Osteocyte (in vitro differentiated cells): ENCODE measurements around the gene OTOP3. TPM values are rescaled to one million over a fixed set of nuclear protein-coding genes. Genes with fewer than 3 reads are reported as not detected.

Source experiments
- DNase-seq: peaks from one replicate; pipeline ENCODE4 v3.0.0; 2021; ENCODE audit warnings: mixed read lengths; ENCODE audit not compliant: unreplicated experiment; ENCODE audit errors: extremely low spot score
- H3K27ac Mint-ChIP-seq: one replicate; pipeline ENCODE4 v1.8.0; 2021; ENCODE audit warnings: mild to moderate bottlenecking, mixed read lengths; ENCODE audit not compliant: unreplicated experiment
- H3K27me3 Mint-ChIP-seq: one replicate; pipeline ENCODE4 v1.8.0; 2021; ENCODE audit warnings: mixed read lengths; ENCODE audit not compliant: unreplicated experiment
- H3K36me3 Mint-ChIP-seq: one replicate; pipeline ENCODE4 v1.8.0; 2021; ENCODE audit warnings: mixed read lengths; ENCODE audit not compliant: unreplicated experiment
- H3K4me1 Mint-ChIP-seq: one replicate; pipeline ENCODE4 v1.8.0; 2021; ENCODE audit warnings: mixed read lengths; ENCODE audit not compliant: unreplicated experiment
- H3K4me3 Mint-ChIP-seq: one replicate; pipeline ENCODE4 v1.8.0; 2021; ENCODE audit warnings: mild to moderate bottlenecking, moderate library complexity, mixed read lengths; ENCODE audit not compliant: unreplicated experiment
- H3K9me3 Mint-ChIP-seq: one replicate; pipeline ENCODE4 v1.8.0; 2021; ENCODE audit warnings: mixed read lengths; ENCODE audit not compliant: unreplicated experiment
- total RNA-seq: library from RNA; stranded (reverse); gene quantifications from 2 replicates; pipeline ENCODE4 v1.2.1, GENCODE V29; 2021
- TF ChIP-seq, protein P1 (sequence below): fragments of 200-600 bp; sonication (generic); IDR thresholded peaks from 2 replicates; pipeline ENCODE4 v1.5.0; 2021; ENCODE audit warnings: antibody characterized with exemption, mild to moderate bottlenecking, moderate library complexity

OTOP3 gene
- total RNA-seq, 1 donor from 2014 or later = not detected

DNA sequence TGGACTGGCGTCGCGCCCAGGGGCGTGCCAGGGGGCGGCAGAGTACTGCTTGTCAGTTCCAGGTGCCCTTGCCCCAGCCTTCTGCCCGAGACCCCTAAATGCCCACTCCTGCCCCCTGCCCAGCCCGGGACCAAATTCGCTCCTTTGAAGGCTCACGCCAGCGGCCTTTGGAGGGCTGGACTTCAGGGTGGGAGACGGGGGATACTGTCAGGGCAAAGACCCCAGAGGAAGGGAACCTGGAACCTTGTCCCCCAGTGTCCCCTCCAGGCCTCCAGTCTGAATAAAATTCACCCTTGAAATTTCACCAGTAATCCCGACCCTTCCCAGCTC lies 737 bp downstream of the OTOP3 start:
- TF ChIP-seq, protein P1, sequence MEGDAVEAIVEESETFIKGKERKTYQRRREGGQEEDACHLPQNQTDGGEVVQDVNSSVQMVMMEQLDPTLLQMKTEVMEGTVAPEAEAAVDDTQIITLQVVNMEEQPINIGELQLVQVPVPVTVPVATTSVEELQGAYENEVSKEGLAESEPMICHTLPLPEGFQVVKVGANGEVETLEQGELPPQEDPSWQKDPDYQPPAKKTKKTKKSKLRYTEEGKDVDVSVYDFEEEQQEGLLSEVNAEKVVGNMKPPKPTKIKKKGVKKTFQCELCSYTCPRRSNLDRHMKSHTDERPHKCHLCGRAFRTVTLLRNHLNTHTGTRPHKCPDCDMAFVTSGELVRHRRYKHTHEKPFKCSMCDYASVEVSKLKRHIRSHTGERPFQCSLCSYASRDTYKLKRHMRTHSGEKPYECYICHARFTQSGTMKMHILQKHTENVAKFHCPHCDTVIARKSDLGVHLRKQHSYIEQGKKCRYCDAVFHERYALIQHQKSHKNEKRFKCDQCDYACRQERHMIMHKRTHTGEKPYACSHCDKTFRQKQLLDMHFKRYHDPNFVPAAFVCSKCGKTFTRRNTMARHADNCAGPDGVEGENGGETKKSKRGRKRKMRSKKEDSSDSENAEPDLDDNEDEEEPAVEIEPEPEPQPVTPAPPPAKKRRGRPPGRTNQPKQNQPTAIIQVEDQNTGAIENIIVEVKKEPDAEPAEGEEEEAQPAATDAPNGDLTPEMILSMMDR = no peak
- peaks cover 1% of the 10 kb centered on the region for H3K36me3 Mint-ChIP-seq
- H3K4me1 Mint-ChIP-seq = no peaks in the 10 kb centered on the region
- peaks cover 63% of the 10 kb centered on the region for H3K27me3 Mint-ChIP-seq
- no peak overlapping the region for H3K4me3 Mint-ChIP-seq
- no peak for DNase-seq
- H3K9me3 Mint-ChIP-seq = no peaks in the 10 kb centered on the region
- no peak overlapping the region for H3K27ac Mint-ChIP-seq

DNA sequence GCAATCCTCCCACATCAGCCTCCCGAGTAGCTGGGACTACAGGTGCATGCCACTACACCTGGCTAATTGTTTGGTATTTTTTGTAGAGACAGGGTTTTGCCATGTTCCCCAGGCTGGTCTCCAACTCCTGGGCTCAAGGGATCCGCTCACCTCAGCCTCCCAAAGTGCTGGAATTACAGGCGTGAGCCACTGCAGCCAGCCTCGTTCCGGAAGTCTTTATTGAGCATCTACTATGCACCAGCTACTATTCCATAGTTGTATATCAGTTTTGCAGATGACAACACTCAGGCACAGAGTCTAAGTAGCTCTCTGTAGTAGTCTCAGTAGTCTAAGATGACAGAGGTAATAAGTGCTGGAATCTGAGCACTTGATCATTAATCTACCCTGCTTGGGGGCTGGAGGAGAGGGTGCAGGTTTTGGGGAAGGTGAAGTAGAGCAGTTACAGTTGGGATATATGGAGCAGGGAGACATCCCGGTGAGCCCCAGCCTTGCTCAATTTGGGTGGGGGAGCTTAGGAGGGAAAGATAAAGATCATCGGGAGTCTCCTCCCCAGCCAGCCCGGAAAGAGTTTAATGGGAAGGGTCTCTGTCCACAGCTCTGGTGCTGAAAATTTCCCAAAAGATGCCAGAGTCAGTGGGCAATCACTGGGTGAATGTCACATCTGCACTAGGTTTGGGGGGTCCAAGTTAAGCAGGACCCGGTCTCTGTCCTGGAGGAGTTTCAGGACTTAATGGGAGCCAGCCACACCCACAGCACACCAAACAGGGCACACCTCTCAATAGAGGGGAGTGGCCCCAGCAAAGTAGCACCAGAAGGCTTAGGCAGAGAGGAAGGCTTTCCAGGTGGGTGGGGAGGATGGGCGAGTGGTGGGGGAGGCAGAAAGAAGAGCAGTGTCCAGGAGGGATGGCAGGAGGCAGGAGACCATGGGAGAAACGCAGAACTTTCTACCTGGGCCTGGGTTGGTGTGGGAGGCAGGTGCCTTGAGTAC lies 1.7 kb downstream of the OTOP3 start:
- TF ChIP-seq, protein P1 = no peak
- Mint-ChIP-seq H3K36me3 (peaks cover 1% of the 10 kb centered on the region), H3K27me3 (peaks cover 64% of the 10 kb centered on the region), H3K27ac (no peak overlapping the region), H3K4me1 (no peaks in the 10 kb centered on the region), H3K9me3 (no peaks in the 10 kb centered on the region), H3K4me3 (no peak overlapping the region)
- no peak for DNase-seq

DNA sequence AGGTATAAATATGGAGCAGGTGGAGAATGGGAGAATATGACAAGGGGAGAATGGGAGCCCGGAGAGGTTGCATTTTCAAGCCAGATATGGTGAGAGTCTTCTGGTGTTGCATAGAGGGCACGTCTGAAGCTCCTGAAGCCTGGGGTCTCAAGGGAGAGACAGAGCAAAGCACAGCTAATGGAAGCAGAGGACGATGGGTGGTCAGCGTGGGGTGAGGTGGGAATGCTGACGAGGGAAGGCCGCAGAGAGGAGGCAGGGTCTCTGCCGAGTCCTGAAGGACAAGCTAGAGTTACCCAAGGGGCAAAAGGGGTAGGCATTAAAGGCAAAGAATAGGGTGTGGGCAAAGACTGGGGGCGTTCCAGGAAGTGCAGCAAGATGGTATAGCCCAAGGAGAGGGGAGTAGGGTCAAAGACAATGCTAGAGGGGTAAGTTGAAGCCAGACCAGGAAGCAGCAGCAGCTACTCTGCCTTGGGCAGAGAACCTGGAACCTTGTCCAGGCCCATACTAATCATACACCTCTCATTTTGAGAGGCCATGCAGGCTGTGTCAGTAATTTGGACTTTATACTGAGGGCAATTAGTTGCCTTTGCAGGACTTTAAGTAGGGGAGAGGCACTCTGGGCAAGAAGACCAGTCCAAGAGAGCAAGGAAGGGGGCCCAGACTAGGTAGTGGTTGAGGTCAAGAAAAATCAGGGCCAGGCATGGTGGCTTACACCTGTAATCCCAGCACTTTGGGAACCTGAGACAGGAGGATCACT lies 2.7 kb downstream of the OTOP3 start:
- no peaks in the 10 kb centered on the region for H3K4me1 Mint-ChIP-seq
- TF ChIP-seq, protein P1 = no peak
- H3K27ac Mint-ChIP-seq = no peak overlapping the region
- H3K9me3 Mint-ChIP-seq = no peaks in the 10 kb centered on the region
- H3K27me3 Mint-ChIP-seq = peaks cover 59% of the 10 kb centered on the region
- peaks cover 1% of the 10 kb centered on the region for H3K36me3 Mint-ChIP-seq
- no peak for DNase-seq
- no peak overlapping the region for H3K4me3 Mint-ChIP-seq

DNA sequence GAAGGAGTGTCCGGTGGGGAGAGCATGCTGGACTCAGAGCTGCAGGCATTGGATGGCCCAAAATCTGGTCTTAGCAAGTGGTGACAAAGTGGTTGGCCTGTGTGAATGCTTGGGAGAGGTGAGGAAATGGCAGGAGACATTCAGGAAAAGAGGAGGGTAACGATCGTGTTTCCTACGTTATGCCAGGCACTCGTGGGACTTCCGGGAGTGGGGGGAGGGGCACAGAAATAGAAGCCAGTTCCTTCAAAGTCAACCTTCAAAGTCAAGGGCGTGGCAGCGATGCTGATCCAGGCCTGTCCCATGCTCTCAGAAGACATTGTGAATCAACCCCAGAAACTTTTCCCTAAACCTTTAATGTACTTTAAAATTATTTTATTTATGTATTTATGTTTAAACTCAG lies 3.8 kb downstream of the OTOP3 start:
- Mint-ChIP-seq H3K4me1 (no peaks in the 10 kb centered on the region), H3K27me3 (peaks cover 55% of the 10 kb centered on the region), H3K4me3 (no peak overlapping the region), H3K27ac (no peak overlapping the region), H3K9me3 (no peaks in the 10 kb centered on the region), H3K36me3 (peaks cover 1% of the 10 kb centered on the region)
- TF ChIP-seq, protein P1 = no peak
- DNase-seq = no peak

DNA sequence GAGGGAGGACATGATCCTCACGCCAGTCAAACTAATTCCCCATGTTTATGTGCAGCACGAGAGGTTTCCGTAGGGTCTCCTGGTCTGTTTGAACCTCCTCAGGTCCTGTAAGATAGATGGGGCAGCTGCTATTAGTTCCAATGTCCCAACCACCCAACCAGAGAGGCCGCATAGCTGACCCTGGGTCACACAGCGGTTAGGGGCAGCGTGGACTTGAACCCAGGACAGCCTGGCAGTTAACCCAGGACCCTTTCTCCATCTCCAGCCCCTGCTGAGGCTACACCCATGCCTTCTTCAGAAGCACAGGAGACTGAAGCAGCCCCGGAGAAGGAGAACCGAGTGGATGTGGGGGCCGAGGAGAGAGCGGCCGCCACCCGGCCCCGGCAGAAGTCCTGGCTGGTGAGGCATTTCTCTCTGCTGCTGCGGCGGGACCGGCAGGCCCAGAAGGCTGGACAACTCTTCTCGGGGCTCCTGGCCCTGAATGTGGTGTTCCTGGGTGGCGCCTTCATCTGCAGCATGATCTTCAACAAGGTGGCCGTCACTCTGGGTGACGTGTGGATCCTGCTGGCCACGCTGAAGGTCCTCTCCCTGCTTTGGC lies 5.5 kb downstream of the OTOP3 start:
- peaks cover 1% of the 10 kb centered on the region for H3K36me3 Mint-ChIP-seq
- H3K27ac Mint-ChIP-seq = no peak overlapping the region
- no peak overlapping the region for H3K4me3 Mint-ChIP-seq
- H3K27me3 Mint-ChIP-seq = peaks cover 57% of the 10 kb centered on the region
- no peaks in the 10 kb centered on the region for H3K9me3 Mint-ChIP-seq
- no peaks in the 10 kb centered on the region for H3K4me1 Mint-ChIP-seq
- TF ChIP-seq, protein P1 = no peak
- no peak for DNase-seq
